K562 (cell line): ENCODE results near the gene CENPP.

Experiments
- PML ChIP-seq: IDR thresholded peaks from 2 replicates; pipeline ENCODE4 v1.6.1; 2012; ENCODE audit warnings: low read length, inconsistent platforms
- TAF1 ChIP-seq: IDR thresholded peaks from 2 replicates; pipeline ENCODE4 v1.6.1; 2011; ENCODE audit warnings: mild to moderate bottlenecking, low read length, moderate library complexity; ENCODE audit not compliant: insufficient read depth, control insufficient read depth, severe bottlenecking; ENCODE audit errors: extremely low read depth
- TSHZ1 ChIP-seq: fragments of 250-450 bp; sonication (Bioruptor Pico); IDR thresholded peaks from 2 replicates; pipeline ENCODE4 v1.4.0; 2020; ENCODE audit warnings: mild to moderate bottlenecking, moderate library complexity

DNA sequence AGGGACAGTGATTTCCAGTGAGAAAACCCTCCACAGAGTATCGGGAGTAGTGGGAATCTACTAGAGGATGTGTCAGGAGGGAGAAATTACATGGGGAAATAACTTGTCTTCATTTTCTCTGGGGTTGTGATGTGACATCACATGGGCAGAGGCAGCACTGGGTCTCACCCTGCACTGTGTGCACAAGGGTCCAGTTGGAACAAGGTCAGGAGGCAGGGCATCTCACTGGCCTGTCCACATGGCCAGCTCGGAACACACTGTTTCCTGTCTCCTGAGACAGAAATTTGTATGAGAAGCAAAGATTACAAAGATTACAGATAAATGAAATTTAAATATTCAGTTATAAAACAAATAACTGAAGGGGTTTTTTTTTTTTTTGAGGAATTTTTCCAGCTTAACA lies 272.6 kb downstream of the CENPP start:
- TF ChIP-seq TSHZ1 (CRISPR knock-in tag): no peak
- TF ChIP-seq PML: no peak
- TF ChIP-seq TAF1: no peak
